HG03432 (cell line): ENCODE measurements around the gene SCGN.

Source experiments
- ATAC-seq: cut with Tn5 transposase; IDR thresholded peaks from one replicate; pipeline ENCODE4 v1.9.1; 2021; ENCODE audit warnings: mild to moderate bottlenecking, moderate library complexity; ENCODE audit not compliant: unreplicated experiment

Gene SCGN

GRCh38 chr6:25685251-25685650 is 33.2 kb downstream of the SCGN start:
- no peak for ATAC-seq

DNA sequence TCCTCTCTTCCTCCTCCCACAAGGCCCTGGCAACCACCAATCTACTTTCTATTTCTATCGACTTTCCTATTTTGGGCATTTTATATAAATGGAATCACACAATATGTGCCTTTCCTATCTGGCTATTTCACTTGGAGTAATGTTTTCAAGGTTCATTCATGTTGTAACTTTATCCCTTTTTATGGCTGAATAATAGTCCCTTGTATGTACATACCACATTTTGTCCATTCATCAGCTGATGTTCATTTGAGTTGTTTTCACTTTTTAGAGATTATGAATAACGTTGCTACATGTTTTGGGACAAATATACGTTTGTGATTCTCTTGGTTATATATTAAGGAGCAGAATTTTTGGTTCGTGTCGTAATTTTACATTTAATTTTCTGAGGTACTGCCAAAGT is 33.9 kb downstream of the SCGN start:
- no peak for ATAC-seq

- no peak for ATAC-seq
Observed at GRCh38 chr6:25686856-25687255, 34.8 kb downstream of the SCGN start.

GRCh38 chr6:25689966-25690365 is 38.0 kb downstream of the SCGN start:
- ATAC-seq = no peak

DNA sequence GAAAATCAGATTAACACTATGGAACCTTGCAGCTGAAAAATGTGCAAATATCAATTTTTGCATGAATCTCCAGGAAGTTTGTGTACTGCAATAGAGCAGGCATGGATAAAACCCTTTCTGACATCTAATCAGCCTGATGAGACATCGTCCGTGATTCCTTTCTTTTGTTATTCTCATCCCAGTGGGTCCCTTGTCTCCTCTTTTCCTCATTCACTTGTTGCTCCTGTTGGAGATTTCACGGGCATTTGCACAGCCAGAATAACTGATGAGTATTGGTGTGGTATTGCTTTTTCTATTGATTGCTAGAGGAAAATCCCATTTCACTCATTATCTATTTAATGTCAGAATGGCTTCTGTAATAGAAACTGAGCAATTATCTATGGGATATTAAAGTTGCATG is 39.9 kb downstream of the SCGN start:
- no peak for ATAC-seq

DNA sequence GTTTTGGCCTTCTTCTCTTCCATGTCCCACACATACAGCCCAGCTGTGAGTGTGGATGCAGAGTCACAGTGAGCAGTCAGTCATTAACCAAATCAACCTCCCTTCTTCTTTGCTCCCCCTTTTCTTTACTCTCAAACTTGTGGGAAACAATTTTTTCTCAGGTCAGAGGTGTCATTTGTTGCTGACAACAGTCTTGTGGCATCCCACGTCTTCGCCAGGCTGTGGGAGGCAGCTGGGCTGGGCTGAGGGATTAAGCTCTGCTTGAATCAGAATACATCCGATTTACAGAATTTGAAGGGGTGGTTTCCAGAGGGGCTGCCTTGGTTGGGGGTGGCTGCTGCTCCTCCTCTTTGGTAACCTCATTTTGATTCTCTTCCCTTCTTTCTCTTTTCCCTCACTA is 40.5 kb downstream of the SCGN start:
- ATAC-seq = no peak

DNA sequence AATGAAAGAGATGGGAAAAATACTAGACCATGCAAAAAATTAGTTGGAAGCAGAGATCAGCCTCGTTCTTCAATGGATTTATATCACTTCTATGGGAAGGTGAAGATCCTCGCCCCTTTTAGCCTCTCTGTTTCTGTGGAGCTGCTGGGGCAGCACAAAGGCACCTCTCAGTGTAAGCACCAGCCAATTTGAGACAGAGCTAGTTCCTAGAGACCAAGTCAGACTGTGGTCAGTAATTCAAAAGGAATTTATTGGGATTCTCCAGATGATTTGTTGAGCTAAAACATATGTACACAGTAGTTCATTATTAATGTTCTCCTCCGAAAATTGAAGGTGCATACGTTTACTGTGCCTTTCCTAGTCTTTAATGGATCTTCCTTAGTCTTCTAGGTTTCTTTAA is 42.4 kb downstream of the SCGN start:
- no peak for ATAC-seq

DNA sequence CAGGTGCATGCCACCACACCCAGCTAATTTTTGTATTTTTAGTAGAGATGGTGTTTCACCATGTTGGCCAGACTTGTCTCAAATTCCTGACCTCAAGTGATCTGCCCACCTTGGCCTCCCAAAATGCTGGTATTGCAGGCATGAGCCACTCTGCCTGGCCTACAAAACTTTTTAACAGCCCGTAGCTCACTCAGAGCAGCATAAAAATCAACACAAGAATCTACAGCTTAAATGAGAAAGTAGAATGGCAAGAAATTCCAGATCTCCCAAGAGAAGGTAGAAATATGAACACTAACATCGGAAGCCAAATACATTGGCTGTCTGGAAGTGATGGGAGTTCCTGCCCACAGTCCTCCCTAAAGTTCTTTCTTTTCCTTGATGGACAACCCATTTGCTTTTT is 43.7 kb downstream of the SCGN start:
- ATAC-seq = no peak

- ATAC-seq = no peak
Observed at GRCh38 chr6:25697537-25698340, 45.7 kb downstream of the SCGN start.

DNA sequence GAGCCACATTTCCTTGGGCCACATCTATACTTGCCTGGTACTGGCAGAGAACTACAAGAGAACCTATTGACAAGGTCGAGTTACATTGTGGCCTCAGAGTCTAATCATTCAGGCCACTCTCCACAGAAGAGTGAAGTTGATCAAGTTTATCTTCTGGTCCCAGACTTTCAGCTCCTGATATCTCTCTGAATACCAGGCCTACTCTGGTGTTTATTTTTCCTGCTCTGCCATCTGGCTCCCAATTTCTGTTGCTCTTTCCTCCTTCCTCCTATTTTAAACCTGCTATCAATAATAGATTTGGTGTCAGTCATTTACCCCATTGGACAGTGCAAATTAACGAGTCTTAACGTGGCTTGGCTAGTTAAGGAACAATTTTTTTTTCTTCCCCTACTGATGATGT is 46.6 kb downstream of the SCGN start:
- ATAC-seq = no peak

DNA sequence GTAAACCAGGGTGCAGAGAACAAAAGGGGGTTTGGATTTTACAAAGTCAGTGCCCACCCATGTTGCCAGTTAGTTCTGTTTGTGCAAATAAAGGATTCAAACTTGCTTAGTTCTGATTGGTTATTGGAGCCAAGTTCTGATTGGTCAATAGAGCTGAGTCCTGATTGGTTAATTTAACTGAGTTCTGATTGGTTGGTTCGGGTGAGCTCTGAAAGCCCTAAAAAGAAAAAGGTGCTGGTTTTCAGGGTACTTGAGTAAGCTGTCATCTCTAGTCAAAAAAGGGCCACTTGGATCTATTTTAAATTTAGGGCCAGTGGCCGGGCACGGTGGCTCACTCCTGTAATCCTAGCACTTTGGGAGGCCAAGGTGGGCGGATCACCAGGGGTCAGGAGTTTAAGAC is 47.6 kb downstream of the SCGN start:
- ATAC-seq = no peak

DNA sequence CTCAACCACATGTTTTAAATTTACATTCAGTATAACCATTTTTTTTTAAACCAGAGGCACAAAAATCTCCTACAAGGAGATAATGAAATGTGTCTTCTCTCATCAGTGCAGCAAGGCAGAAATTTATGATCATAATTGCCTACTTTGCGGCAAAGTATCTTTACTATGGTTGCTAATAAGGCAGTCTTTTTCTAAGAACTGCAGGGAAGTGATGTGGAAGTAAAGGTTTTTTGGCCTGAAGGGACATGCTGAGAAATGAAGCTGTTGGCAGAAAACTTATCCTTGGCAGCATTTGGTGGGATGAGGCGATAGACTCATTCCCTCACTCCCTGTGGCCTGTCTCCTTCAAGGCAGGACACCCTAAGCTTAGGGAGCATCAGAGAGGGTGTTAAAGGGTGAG is 48.7 kb downstream of the SCGN start:
- no peak for ATAC-seq

DNA sequence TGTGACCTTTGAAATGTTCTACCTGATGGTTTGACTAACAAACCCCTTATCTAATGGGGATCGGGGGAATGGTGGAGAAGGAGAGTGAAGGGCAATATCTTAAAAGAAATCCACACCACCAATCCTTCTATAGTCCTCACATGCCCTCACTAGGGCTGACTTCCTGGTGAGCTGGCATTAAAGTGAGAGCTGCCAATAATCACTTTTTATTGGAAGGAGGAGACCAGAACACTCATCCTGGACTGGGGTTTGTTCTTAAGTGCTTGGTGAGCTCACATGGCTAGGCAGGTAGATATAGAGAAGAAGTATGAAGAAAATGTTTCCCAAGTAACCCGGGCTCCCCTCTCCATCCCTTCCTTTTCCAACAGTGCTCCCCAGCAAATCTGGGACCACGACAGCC is 49.8 kb downstream of the SCGN start:
- no peak for ATAC-seq

DNA sequence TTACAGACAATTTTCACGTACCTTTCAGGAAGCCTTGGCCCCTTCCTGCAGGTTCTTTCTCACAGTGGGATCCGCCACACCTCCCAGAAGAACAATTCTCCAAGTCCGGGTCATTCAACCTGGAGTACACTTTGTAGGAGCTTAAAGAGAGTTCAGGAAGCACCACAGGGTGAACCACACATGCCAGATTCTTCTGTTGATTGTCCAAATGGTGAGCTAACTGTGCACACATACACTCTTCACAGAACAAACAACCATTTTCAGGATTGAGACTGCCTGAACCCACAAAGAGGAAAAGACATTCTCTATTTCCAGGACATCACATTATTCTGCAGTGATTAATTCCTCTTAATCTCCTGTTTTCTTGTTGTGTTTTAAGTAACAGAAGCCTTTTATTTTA is 51.0 kb downstream of the SCGN start:
- no peak for ATAC-seq

DNA sequence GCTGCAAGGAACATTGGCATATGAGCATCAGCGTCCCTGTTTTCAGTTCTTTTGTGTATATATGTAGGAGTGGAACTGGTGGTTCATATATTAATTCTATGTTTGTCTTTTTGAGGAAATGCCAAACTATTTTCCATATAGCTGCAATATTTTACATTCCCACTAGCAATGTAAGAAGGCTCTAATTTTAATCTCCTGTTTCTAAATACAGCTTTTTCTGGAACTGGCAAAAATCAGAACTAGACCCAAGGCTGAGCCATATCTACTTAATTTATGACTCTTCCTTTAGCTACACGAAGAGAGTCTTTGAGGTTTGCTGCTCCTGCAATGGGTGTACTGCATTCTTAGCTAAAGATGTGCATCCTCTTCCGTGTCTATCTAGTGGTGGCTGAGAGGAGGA is 52.0 kb downstream of the SCGN start:
- no peak for ATAC-seq

- no peak for ATAC-seq
Observed at GRCh38 chr6:25706314-25707014, 54.4 kb downstream of the SCGN start.

DNA sequence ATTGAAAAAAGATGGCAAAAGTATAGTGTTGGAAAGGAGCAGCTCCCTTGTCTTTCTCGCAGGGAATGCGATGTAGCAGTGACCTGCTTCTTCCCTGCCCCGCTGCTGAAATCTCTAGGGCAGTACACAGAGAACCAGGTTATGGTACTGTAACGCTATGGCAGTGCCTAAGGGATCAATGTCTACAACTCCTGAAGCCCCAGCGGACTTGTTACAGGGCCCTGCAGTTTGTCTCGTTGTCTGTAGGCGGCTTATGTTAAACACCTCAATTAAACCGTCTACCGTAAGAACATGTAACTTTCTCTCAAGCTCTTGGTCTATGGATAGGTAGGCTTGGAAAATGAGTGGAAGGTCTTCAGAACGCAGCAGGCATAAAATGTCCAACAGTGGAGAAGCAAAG is 57.7 kb downstream of the SCGN start:
- no peak for ATAC-seq

GRCh38 chr6:25710287-25710686 is 58.3 kb downstream of the SCGN start:
- no peak for ATAC-seq

DNA sequence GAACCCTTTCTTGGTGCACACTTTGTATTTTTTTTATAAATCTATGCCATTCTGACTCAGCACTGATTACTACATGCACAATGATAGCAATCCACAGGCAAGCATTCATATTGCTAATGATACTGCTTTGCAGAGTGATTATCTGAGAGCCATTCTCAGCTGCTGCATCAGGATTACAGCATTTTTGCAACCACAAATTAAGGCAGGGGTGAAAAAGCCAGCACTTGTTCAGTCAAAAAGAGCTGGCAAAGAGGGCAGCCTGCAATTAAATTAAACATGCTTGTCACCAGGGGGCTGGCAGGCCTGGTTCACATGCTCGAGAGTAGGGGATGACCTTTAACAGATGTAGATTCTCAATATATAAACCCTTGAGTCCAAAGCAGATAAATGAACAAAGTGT is 61.8 kb downstream of the SCGN start:
- ATAC-seq = no peak

DNA sequence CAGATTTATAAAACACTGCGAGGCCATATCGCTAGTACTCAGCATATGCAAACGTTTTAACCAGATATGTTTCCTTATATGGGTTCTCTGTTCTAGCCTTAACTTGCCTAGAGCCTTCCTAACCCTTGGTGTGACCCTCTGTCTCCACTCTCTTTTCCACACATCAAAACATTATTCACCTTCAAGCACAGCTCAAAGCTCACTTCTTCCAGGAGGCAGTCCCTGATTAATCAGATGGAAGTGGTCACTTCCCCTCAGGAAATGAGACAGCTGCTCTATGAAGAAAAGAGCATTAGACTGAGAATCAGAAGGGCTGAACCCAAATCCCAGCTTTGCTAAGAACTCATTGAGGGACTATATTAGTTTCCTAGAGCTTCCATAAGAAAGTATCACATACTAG is 62.8 kb downstream of the SCGN start:
- no peak for ATAC-seq

- ATAC-seq = no peak
Observed at GRCh38 chr6:25715794-25716193, 63.8 kb downstream of the SCGN start.

- no peak for ATAC-seq
Observed at GRCh38 chr6:25717866-25718740, 66.1 kb downstream of the SCGN start.
